SK-N-MC (cell line): ENCODE measurements around the gene SLC25A24.

Experiments used
- EZH2 ChIP-seq: fragments of 200-600 bp; sonication (generic); IDR thresholded peaks from one replicate; pipeline ENCODE4 v1.6.1; 2017; ENCODE audit warnings: antibody characterized with exemption
- FOXP2 ChIP-seq: optimal IDR thresholded peaks from 2 replicates; pipeline ENCODE3; 2011; ENCODE audit warnings: mild to moderate bottlenecking, moderate library complexity; ENCODE audit not compliant: insufficient read depth; ENCODE audit errors: extremely low read length, control extremely low read depth
- POLR2AphosphoS5 ChIP-seq: IDR thresholded peaks from 2 replicates; pipeline ENCODE4 v1.6.1; 2012; ENCODE audit warnings: mild to moderate bottlenecking, low read depth, low read length, borderline replicate concordance

DNA sequence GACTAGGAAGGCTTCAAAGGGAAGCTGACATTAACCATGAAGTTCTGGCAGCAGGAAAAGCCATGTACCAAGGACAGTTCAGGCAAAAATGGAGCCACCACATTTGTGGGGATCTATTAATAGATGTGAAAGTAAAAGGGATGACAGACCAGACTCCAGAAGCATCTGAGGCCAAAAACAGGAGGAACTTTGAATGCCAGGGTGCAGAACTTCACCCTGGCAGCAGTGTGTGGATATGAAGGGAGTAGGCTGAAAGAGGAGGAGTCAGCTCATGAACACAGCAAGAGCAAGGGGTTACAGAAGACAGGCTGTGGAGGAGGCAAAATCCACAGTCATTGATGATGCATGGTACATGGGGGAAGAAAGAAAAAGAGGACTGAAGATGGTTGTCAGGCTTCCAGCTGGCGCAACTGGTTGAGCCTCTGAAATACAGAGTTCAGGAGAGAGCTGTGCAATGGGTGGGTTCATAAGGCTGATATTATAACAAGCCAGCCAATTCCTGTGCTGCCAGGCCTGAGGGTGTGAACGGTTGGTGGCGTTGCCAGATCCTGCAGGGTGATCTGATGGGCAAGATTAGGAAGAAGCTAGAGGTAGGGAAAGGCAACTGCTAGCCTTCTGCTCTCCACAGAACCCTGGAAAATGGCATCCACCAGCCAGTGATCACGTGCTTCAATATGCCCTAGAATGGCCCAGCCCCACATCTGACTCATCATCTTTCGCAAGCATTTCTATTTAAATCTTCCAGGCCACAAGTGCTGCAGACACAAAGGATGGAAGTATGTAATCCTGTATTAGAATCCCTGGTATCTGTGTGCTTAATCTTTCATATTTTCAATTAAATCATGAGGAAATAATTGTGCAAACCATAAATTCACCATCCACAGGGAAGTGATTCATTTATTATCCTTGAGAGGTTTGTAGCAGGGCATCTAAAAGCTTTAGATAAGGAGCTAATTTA is 81.9 kb downstream of the SLC25A24 start:
- TF ChIP-seq POLR2AphosphoS5 (no peak), EZH2 (no peak), FOXP2 (no peak)
